HAP-1 (cell line): ENCODE data around the gene GHRL.
"Not testable (repeated sequence)": the region's sequence is repeated elsewhere in the genome, so short reads cannot be mapped to it uniquely, and the experiment has no call there.

Experiments
- DNase-seq, 2 experiments: peaks; one replicate each; pipeline ENCODE4 v3.0.0-alpha.2; 2016 to 2020; ENCODE audit warnings: low spot score in 2 of 2
- H3K27me3 ChIP-seq: fragments of 250-450 bp; sonication (Bioruptor Pico); 2 replicates; pipeline ENCODE4 v1.5.1; 2020; ENCODE audit warnings: low read depth, mild to moderate bottlenecking, moderate library complexity
- H3K36me3 ChIP-seq: fragments of 250-450 bp; sonication (Bioruptor Pico); replicated peaks from 2 replicates; pipeline ENCODE4 v1.5.1; 2020; ENCODE audit warnings: mild to moderate bottlenecking
- H3K4me1 ChIP-seq: fragments of 250-450 bp; sonication (Bioruptor Pico); 2 replicates; pipeline ENCODE4 v1.5.1; 2020; ENCODE audit warnings: mild to moderate bottlenecking
- H3K4me3 ChIP-seq: fragments of 250-450 bp; sonication (Bioruptor Pico); 2 replicates; pipeline ENCODE4 v1.5.1; 2020; ENCODE audit warnings: mild to moderate bottlenecking, moderate library complexity
- H3K9me3 ChIP-seq: fragments of 250-450 bp; sonication (Bioruptor Pico); 2 replicates; pipeline ENCODE4 v1.5.1; 2020; ENCODE audit warnings: mild to moderate bottlenecking, moderate library complexity
- in situ Hi-C: fragments of 300-500 bp; cut with MboI; formaldehyde crosslinking; loops from 3 replicates; pipeline ENCODE4 v1.14.3; 2020; ENCODE audit warnings: low sequenced_read_pairs, inconsistent platforms, mixed read lengths

GHRL gene

DNA sequence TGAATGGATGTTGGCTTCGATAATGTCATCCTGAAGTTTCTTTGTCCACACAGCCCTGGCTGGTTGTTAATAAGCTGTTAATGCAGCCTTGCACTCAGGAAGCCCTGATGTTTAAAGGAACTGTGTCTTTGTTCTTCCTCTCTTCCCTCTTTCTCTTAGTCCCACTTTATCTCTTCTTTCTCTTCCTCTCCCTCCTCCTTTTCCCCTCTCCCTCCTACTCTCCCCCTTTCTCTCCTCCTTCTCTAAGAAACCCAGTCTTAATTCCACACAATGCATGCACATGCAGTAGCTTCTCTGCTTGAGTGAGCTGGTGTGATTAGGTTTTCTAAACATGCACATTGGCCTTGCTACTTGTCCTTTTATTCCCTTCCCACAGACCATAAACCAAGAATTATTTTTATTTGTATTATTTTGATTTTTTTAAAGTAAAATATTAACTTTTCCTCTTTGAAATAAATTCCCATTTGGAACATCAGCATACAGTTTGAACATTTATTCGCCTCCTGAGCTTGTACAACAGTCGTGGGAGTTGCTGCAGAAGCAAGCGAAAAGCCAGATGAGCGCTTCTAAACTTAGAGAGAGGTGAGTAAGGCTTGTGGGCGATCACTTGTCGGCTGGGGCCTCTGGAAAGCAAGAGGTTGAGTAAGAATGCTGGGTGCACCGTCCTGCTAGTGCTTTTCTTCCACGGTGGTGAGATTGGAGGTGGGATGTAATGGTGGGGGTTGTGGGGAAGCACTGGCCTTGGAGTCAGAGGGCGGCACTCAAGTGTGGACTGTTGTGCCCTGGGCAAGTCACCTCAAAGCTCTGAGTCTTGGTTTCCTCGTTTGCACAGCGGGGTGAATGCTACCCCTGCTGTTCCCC, 7.2 kb downstream of the GHRL start:
- Histone ChIP-seq H3K9me3 (no peaks in the 10 kb centered on the region), H3K4me1 (no peaks in the 10 kb centered on the region), H3K36me3 (peaks cover 32% of the 10 kb centered on the region), H3K4me3 (no peak overlapping the region), H3K27me3 (no peaks in the 10 kb centered on the region)
- in situ Hi-C loops = no loop called here
- DNase-seq = no peak

DNA sequence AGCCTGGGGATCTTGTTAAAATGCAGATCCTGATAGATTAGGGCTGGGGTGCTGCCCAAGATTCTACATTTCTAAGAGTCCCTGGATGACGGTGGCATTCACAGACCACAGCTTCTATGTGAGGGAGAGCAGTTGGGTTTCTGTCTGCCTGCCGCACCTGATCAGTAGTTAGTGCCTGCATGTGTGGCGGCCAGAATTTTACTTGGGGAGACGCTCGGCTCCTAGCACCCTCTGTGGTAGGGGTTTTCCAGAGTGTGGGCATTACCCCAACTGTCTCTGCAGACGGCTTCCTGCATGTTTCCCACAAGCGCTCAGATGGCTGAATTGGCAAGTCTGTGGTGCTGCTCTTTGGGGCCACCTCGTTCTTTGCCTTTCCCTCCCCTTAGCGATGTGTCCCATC, 8.3 kb downstream of the GHRL start:
- no peaks in the 10 kb centered on the region for H3K27me3 ChIP-seq
- in situ Hi-C loops = no loop called here
- H3K9me3 ChIP-seq = no peaks in the 10 kb centered on the region
- peaks cover 42% of the 10 kb centered on the region for H3K36me3 ChIP-seq
- no peaks in the 10 kb centered on the region for H3K4me1 ChIP-seq
- H3K4me3 ChIP-seq = no peak overlapping the region
- no peak for DNase-seq

DNA sequence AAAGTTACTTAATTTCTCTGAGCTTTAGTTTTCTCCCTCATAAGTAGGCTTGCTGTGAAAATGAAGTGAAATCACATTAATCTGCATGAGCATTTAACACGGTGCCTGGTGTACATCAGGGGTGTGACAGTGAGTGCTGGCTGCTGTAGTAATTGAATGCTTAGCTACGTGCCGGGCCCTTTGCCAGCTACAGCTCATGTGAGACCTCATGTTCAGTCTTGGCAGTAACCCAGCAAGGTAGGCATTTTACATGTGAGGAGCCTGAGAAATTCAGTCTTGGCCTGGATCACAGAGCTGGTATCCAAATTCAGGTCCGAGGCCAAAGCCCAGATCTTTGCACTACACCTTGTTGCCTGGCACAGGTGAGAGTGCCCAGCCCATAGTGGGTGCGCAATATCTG, 9.1 kb downstream of the GHRL start:
- Histone ChIP-seq H3K27me3 (no peaks in the 10 kb centered on the region), H3K9me3 (no peaks in the 10 kb centered on the region), H3K36me3 (peaks cover 44% of the 10 kb centered on the region), H3K4me1 (no peaks in the 10 kb centered on the region), H3K4me3 (no peak overlapping the region)
- DNase-seq = no peak
- in situ Hi-C loops = no loop called here

DNA sequence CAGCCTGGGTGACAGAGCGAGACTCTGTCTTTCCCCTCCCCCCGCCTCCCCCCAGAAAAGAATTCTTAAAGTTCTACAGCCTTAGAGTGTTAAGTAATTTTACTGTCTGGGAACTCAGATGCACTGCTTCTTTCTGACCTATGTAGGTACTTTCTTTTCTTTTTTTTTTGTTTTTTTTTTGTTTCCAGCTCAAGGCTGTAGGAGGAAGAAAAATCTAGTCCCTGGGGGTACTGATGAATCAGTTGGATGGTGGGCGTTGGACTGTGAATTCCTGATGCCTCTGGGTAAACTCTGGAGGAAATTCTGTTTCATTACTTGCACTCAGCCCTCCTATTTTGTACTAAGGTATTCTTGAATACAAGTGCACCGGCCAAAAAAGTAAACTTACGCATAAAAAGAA, 10.8 kb downstream of the GHRL start:
- in situ Hi-C loops = no loop called here
- H3K4me1 ChIP-seq = no peaks in the 10 kb centered on the region
- H3K4me3 ChIP-seq = no peak overlapping the region
- H3K27me3 ChIP-seq = no peaks in the 10 kb centered on the region
- no peaks in the 10 kb centered on the region for H3K9me3 ChIP-seq
- DNase-seq = no peak
- peaks cover 47% of the 10 kb centered on the region for H3K36me3 ChIP-seq

DNA sequence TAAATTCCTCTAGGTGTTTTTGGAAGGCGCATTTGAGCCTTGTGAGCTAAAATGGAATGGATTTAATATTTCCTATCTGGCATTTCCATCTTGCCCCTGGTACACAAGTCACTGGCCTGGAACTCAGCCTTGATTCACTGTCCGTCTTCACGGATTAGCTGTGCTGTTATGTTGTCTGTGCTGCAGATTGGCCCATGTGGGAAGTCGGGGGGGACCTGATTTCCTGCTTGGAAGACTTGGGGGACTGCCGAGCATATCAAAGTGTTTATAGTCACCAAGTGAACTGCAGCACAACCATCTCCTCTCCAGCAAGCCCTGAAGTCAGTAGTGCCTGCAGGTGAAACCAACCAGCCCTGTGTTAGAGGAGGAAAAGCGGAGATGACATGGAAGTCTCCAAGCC, 12.2 kb downstream of the GHRL start:
- H3K4me1 ChIP-seq = no peaks in the 10 kb centered on the region
- H3K9me3 ChIP-seq = no peaks in the 10 kb centered on the region
- H3K4me3 ChIP-seq = no peak overlapping the region
- H3K27me3 ChIP-seq = no peaks in the 10 kb centered on the region
- DNase-seq = no peak
- in situ Hi-C loops = no loop called here
- peaks cover 50% of the 10 kb centered on the region for H3K36me3 ChIP-seq

DNA sequence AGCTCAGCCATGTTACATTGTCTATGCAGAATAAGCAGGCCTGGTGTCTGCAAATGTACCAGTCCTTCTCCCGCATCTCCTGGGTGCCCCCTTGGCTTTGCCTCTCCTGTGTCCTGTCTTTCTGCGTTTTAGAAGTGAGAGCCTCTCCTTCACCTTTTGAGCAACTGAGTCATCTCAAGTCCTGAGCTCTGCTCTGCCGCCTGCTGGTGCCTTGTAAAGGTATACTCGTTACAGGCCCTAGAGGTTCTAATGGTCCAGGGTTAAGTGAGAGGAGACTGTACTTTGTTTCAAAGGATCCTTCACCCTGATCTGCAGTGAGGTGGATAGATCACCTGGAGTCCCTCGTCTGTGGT, 12.6 kb downstream of the GHRL start:
- H3K4me3 ChIP-seq = no peak overlapping the region
- in situ Hi-C loops = no loop called here
- no peak for DNase-seq
- no peaks in the 10 kb centered on the region for H3K4me1 ChIP-seq
- no peaks in the 10 kb centered on the region for H3K9me3 ChIP-seq
- peaks cover 50% of the 10 kb centered on the region for H3K36me3 ChIP-seq
- no peaks in the 10 kb centered on the region for H3K27me3 ChIP-seq

DNA sequence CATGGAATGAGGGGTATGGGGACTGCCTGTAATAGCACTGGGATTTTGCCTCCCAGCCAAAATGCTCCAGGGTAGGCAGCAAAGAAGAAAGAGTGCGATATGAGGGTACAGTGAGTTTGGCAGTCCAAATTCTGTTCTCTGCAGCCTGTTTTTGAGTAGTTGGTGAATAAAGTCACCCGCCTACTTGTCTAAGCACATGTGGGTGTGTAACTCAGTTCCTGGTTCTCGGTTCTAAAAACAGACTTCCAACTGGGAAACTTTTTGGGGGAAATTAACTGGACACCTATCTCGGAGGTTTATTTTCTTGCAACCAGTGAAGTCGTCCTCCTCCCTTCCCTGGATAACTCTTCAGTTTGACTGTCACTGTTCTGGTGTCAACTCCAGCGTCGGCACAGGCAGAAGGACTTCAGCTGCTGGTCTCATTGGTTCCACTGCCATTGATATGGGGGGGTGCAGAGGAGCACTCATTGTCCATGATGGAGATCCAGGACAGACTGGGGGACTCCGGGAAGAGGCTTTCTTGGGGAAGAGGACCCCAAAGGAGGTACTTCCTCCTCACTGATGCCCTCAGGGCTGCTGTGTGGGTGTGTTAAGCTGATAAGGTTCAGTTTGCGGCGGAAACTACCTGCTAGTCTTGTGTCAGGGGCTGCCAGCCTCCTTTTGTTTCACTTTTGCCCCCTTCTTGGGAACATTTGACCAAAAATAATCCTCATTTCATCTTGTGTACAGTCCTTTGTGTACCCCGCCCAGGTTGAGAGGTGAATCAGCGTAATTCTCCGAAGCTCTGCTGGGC, 13.2 kb downstream of the GHRL start:
- H3K27me3 ChIP-seq = no peaks in the 10 kb centered on the region
- H3K36me3 ChIP-seq = peaks cover 47% of the 10 kb centered on the region
- in situ Hi-C loops = no loop called here
- no peak for DNase-seq
- no peak overlapping the region for H3K4me3 ChIP-seq
- no peaks in the 10 kb centered on the region; the same call in 1 of the 2 replicates for H3K4me1 ChIP-seq
- no peaks in the 10 kb centered on the region for H3K9me3 ChIP-seq

DNA sequence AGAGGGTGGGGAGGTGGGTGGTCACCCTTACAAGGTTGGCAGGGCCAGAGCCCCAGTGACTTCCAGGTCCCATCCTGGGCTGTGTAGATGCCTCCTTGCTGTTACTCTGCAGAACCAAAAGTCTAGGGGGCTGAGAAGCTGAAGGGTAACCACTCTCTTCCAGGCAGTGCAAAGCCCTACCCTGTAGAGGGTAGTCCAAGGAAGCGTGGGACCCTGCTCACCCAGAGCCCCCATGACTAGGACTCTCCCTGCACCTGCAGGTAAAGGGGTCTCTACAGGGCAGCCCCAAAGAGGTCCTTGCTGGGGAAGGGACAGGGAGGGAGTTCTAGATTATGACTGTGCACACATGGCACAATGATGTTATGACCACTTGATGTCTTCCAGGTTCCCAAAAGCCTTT, 14.2 kb downstream of the GHRL start:
- DNase-seq = no peak
- no peak overlapping the region for H3K4me3 ChIP-seq
- in situ Hi-C loops = no loop called here
- H3K4me1 ChIP-seq = peaks cover 9% of the 10 kb centered on the region; the same call in 1 of the 2 replicates
- no peaks in the 10 kb centered on the region for H3K27me3 ChIP-seq
- H3K9me3 ChIP-seq = no peaks in the 10 kb centered on the region
- peaks cover 54% of the 10 kb centered on the region for H3K36me3 ChIP-seq

DNA sequence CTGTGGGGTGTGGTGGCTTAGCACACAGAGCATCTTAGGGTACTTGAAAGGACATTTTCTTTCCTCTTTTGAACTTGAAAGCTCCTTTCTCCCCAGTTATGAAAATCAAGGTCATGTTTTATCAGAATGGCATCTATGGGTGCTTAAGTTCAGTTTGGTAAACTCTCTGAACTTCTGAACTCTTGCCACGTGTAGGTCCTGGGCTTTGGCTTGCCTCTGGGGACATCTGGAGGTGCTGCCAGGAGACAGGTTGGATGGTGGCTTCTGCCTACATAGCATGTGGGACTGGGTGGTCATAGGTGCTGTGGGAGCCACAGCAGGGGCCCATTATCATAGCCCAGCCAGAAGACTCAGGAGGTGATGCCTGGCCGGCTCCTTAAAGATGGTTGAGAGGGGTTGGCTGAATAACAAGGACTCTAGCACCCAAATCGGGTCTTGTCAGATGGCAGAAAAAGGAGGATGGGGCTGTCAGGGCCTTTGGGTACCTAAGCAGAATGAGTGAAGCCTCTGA, 15.6 kb downstream of the GHRL start:
- DNase-seq = no peak
- peaks cover 9% of the 10 kb centered on the region; the same call in 1 of the 2 replicates for H3K4me1 ChIP-seq
- H3K36me3 ChIP-seq = peaks cover 58% of the 10 kb centered on the region
- H3K27me3 ChIP-seq = no peaks in the 10 kb centered on the region
- in situ Hi-C loops = no loop called here
- H3K4me3 ChIP-seq = no peak overlapping the region
- H3K9me3 ChIP-seq = no peaks in the 10 kb centered on the region

DNA sequence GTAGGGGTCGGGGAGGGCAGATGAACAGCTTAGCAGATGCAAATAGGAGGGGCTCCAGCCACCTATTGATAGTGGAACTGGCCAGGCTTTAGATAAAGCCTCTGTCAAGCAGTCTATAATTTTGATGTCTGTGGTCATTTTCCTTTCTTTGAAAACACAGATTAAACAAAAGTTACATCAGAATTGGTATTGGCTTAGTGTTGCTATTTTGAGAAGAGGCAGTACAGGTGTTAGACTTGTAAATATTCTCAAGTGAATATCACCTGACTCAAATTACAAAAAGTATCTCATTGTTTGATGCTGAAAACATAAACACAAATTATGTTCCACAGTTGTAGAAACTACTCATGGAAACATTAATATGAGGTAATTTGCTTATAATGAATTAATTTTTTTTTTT, 18.1 kb downstream of the GHRL start:
- DNase-seq = no peak
- no peaks in the 10 kb centered on the region for H3K9me3 ChIP-seq
- peaks cover 68% of the 10 kb centered on the region for H3K36me3 ChIP-seq
- in situ Hi-C loops = no loop called here
- H3K4me1 ChIP-seq = peaks cover 9% of the 10 kb centered on the region; the same call in 1 of the 2 replicates
- H3K27me3 ChIP-seq = no peaks in the 10 kb centered on the region
- H3K4me3 ChIP-seq = no peak overlapping the region

DNA sequence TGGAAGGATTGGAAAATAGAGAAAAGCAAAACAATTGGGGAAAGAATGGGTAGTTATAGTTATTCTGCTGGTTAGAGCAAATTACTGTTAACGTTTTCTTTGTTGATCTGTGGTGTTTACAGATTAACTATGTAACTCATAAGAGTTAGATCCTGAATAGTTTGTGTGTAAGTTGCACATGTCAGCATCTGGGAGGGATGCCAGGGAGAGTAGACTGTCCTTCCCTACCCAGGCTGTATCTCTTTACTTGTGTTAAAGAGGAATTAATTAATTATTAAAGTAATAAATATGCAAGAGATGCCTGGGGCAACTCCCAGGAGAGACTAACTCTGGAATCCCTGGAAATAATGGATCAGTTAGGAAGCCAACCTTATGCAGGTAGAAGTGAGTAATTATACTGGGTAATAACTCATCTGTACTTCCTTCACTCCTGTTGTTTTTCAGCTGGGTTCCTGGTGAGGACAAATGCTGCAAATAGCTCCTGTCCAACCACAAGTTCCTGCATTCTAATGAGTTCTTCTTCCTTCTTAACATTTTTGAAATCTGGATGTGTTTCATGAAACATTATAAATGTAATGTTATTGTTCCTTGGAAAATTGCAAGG, 18.9 kb downstream of the GHRL start:
- Histone ChIP-seq H3K4me3 (no peak overlapping the region), H3K27me3 (no peaks in the 10 kb centered on the region), H3K36me3 (peaks cover 71% of the 10 kb centered on the region), H3K4me1 (peaks cover 9% of the 10 kb centered on the region; the same call in 1 of the 2 replicates), H3K9me3 (no peaks in the 10 kb centered on the region)
- no peak for DNase-seq
- in situ Hi-C loops = no loop called here

DNA sequence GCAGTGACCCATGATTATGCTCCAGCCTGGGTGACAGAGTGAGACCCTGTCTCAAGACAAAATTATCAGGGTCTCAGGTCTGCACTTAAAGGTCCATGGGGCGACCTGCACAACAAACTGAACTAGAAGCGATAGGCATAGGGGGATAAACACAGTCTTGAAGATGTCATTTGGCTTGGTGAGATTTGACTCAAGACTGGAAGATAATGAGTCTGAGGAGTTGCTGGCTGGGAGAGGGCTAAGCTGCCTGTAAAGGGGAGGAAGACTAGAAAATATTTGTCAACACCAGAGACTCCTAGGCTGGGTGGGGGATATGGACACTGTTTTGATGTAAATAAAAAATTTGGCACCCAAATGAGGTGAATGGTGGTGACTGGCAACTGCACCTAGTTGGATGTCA, 19.8 kb downstream of the GHRL start:
- Histone ChIP-seq H3K4me1 (peaks cover 9% of the 10 kb centered on the region), H3K4me3 (no peak overlapping the region), H3K27me3 (no peaks in the 10 kb centered on the region), H3K9me3 (no peaks in the 10 kb centered on the region), H3K36me3 (peaks cover 71% of the 10 kb centered on the region)
- no peak for DNase-seq
- in situ Hi-C loops = no loop called here

DNA sequence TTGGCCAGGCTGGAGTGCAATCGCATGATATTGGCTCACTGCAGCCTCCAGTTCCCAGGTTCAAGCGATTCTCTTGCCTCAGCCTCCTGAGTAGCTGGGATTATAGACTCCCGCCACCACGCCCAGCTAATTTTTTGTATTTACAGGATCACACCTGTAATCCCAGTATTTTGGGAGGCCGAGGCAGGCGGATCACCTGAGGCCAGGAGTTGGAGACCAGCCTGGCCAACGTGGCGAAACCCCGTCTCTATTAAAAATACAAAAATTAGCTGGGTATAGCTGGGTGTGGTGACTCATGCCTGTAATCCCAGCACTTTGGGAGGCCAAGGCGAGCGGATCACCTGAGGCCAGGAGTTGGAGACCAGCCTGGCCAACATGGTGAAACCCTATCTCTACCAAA, 20.3 kb downstream of the GHRL start:
- peaks cover 71% of the 10 kb centered on the region for H3K36me3 ChIP-seq
- H3K9me3 ChIP-seq, H3K4me3 ChIP-seq, in situ Hi-C loops, H3K27me3 ChIP-seq, H3K4me1 ChIP-seq, DNase-seq: not testable (repeated sequence)

DNA sequence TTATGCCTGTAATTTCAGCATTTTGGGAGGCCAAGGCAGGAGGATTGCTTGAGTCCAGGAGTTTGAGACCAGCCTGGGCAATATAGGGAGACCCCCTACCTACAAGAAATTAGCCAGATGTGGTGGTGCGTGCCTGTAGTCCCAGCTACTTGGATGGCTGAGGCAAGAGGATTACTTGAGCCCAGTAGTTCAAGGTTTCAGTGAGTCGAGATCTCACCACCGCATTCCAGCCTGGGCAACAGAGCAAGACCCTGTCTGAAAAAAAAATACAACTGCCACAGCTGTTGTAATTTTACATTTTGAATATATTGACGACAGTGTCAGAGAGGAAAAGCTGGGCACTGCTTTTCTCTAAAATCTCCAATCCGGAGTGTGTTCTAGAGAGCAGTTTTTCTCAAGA, 23.3 kb downstream of the GHRL start:
- peaks cover 9% of the 10 kb centered on the region for H3K4me1 ChIP-seq
- no peak overlapping the region for H3K4me3 ChIP-seq
- no peaks in the 10 kb centered on the region for H3K9me3 ChIP-seq
- no peak for DNase-seq
- no peaks in the 10 kb centered on the region for H3K27me3 ChIP-seq
- in situ Hi-C loops = no loop called here
- peaks cover 75% of the 10 kb centered on the region for H3K36me3 ChIP-seq
